SH-SY5Y (cell line): ENCODE data around the gene NKIRAS1.

Experiments used
- GATA2 ChIP-seq: IDR thresholded peaks from 2 replicates; pipeline ENCODE4 v1.6.1; 2011; ENCODE audit warnings: mild to moderate bottlenecking, low read depth, low read length
- GATA3 ChIP-seq: IDR thresholded peaks from 2 replicates; pipeline ENCODE4 v1.6.1; 2011; ENCODE audit warnings: low read depth, mild to moderate bottlenecking, low read length, moderate library complexity

GRCh38 chr3:23888617-23889228, 28.1 kb downstream of the NKIRAS1 start:
- TF ChIP-seq GATA2 (no peak), GATA3 (no peak)
